SIG-M5 (cell line): Measurements from ENCODE around the gene MLXIPL.
"Not testable (repeated sequence)": the region's sequence is repeated elsewhere in the genome, so short reads cannot be mapped to it uniquely, and the experiment has no call there.

ENCODE experiments used
- DNase-seq: peaks from one replicate; lab custom pipeline; 2025; lab: John Stamatoyannopoulos, UW

The MLXIPL gene

GRCh38 chr7:73623798-73624668, at the start of gene MLXIPL:
MLXIPL (minus strand) TSS chr7:73624522; CDS start chr7:73624492, 30 bp downstream.
- DNase-seq = no peak

- DNase-seq = no peak
Observed at GRCh38 chr7:73671857-73672445, 47.6 kb upstream of the MLXIPL start.

- no peak for DNase-seq
Observed at GRCh38 chr7:73671322-73671661, 47.0 kb upstream of the MLXIPL start.

GRCh38 chr7:73669858-73670385, 45.6 kb upstream of the MLXIPL start:
- no peak for DNase-seq

- no peak for DNase-seq
Observed at GRCh38 chr7:73669288-73669701, 45.0 kb upstream of the MLXIPL start.

GRCh38 chr7:73668886-73669230, 44.5 kb upstream of the MLXIPL start:
- DNase-seq = no peak

- no peak for DNase-seq
Observed at GRCh38 chr7:73668103-73668885, 44.0 kb upstream of the MLXIPL start.

- no peak for DNase-seq
Observed at GRCh38 chr7:73667344-73668102, 43.2 kb upstream of the MLXIPL start, which contains the start of gene VPS37D. VPS37D (plus strand) TSS chr7:73667831; CDS start chr7:73667959, 128 bp downstream.

- no peak for DNase-seq
Observed at GRCh38 chr7:73663033-73663432, 38.7 kb upstream of the MLXIPL start.

- DNase-seq = not testable (repeated sequence)
Observed at GRCh38 chr7:73660594-73660993, 36.3 kb upstream of the MLXIPL start.

- DNase-seq = no peak
Observed at GRCh38 chr7:73659983-73660382, 35.7 kb upstream of the MLXIPL start.

- not testable (repeated sequence) for DNase-seq
Observed at GRCh38 chr7:73655309-73655708, 31.0 kb upstream of the MLXIPL start.

GRCh38 chr7:73652541-73652949, 28.2 kb upstream of the MLXIPL start:
- DNase-seq = no peak

- DNase-seq = no peak
Observed at GRCh38 chr7:73650524-73650923, 26.2 kb upstream of the MLXIPL start.

- no peak for DNase-seq
Observed at GRCh38 chr7:73649576-73649975, 25.3 kb upstream of the MLXIPL start.

- no peak for DNase-seq
Observed at GRCh38 chr7:73648593-73649332, 24.4 kb upstream of the MLXIPL start.

- no peak for DNase-seq
Observed at GRCh38 chr7:73647725-73648592, 23.6 kb upstream of the MLXIPL start.

- no peak for DNase-seq
Observed at GRCh38 chr7:73646785-73647724, 22.7 kb upstream of the MLXIPL start.

- DNase-seq = no peak
Observed at GRCh38 chr7:73645643-73646174, 21.4 kb upstream of the MLXIPL start.
